VCaP (cell line): ENCODE measurements around the gene CLDN7.
A peak's percentile ranks its signal among the peaks of the same experiment; 100 is the strongest.

Experiments used
- H3K27ac ChIP-seq: fragments of 450-650 bp; 2 replicates; pipeline ENCODE4 v1.5.1; 2017
- TF ChIP-seq, protein P1 (sequence below): fragments of 450-650 bp; conservative IDR thresholded peaks from 2 replicates; pipeline ENCODE4 v1.5.1; 2017; ENCODE audit warnings: mild to moderate bottlenecking, moderate library complexity

The CLDN7 gene

DNA sequence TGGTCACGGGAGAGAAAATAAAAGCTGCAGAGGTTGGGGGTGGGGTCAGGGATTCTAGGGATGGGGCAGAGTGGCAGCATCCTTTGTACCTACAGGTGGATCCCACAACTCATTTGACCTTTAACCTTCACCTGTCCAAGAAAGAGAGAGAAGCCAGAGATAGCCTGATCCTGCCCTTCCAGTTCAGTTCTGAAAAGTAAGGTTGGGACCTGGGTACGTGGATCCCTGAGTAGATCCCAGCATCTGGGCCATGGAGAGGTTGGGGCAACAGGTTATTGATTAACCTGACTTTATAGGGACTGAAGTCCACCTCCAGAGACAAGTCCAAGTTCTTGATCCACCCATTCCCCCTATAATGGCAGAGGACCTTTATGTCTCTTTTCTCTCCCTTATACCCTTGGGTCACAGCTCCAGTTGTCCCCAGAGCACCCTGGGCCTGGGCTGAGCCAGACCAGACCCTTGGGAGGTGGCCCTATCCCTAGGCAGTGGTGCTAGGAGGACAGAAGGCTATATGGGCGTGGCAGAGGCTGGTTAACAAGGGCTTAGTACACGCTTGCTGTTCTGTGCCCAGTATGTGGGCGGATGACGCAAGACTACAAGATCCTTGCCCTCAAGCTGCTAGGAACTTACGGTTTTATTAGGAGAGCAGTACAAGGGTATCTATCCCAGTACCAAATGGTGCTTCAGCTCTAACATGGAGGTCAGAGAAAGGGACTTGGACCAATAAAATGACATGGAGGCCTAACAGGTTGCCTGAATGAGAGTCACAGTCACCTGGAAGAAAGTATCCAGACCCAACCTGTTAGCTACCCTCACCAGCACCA lies 3.3 kb downstream of the CLDN7 start:
- H3K27ac ChIP-seq = peak overlapping the region; percentile 21; the same call in 1 of the 2 replicates
- TF ChIP-seq, protein P1, sequence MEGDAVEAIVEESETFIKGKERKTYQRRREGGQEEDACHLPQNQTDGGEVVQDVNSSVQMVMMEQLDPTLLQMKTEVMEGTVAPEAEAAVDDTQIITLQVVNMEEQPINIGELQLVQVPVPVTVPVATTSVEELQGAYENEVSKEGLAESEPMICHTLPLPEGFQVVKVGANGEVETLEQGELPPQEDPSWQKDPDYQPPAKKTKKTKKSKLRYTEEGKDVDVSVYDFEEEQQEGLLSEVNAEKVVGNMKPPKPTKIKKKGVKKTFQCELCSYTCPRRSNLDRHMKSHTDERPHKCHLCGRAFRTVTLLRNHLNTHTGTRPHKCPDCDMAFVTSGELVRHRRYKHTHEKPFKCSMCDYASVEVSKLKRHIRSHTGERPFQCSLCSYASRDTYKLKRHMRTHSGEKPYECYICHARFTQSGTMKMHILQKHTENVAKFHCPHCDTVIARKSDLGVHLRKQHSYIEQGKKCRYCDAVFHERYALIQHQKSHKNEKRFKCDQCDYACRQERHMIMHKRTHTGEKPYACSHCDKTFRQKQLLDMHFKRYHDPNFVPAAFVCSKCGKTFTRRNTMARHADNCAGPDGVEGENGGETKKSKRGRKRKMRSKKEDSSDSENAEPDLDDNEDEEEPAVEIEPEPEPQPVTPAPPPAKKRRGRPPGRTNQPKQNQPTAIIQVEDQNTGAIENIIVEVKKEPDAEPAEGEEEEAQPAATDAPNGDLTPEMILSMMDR = no peak

DNA sequence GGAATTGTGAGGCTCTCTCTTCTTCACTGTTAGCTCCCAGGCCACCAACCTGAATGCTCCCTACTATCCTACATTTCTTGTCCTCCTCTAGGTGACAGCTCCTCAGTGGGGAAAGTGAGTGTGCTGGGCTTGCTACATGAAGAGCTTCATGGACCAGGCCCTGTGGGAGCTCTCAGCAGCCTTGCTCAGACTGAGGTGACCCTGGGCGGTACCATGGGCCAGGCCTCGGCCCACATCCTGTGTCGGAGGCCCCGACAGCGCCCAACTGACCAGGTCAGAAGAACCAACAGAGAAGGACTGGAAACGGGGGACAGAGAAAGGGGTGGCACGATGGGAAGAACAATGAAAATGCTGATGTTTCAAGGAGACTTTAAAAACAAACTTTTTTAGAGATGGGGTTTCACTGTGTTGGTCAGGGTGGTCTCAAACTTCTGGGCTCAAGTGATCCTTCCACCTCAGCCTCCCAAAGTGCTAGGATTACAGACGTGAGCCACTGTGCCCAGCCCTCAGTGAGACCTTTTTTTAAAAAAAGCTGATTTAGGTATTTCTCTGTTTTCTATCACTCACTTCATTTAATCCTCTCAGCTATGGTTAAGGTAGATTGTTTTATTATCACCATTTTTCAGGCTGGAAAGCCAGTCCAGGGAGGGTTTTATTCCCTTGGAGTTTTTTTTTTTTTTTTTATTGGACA lies 5.4 kb downstream of the CLDN7 start:
- TF ChIP-seq, protein P1 = no peak

DNA sequence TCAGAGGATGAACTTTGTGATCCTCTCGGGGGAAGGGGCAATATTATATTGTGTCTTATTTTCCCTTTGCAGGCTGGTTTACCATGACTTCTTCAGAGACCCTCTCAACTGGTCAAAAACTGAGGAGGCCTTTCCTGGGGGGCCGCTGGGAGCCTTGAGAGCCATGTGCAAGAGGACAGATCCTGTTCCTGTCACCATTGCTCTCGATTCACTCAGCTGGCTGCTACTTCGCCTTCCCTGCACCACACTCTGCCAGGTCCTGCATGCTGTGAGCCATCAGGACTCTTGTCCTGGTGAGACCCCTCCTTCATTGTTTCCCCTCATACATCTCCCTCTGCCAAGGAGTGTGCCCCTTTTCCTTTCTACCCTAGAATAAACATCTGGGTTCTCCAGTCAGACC lies 7.8 kb downstream of the CLDN7 start:
- H3K27ac ChIP-seq = peak overlapping the region; percentile 91
- TF ChIP-seq, protein P1 = no peak

More for the DNA sequence above, 5.4 kb downstream of the CLDN7 start:
- H3K27ac ChIP-seq = no peak overlapping the region

DNA sequence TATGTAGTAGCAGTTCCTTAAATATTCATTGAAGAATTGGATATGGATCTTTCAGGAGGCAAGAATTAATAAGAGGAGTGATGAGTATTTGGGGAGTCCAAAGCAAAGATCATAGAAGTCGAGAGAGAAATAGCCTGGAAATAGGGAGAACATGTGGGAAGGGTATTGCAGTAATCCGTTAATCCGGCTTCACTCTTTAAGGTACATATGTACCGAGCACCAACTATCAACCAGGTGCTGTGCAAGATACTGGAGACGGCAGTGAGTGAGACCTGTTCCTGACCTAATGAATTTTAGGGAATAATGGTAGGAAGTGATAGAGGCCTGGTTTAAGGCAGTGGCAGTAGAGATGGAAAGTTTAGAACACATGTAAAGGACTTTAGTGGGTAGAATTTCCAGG lies 9.2 kb downstream of the CLDN7 start:
- TF ChIP-seq, protein P1 = no peak
- H3K27ac ChIP-seq = peak overlapping the region; percentile 91

DNA sequence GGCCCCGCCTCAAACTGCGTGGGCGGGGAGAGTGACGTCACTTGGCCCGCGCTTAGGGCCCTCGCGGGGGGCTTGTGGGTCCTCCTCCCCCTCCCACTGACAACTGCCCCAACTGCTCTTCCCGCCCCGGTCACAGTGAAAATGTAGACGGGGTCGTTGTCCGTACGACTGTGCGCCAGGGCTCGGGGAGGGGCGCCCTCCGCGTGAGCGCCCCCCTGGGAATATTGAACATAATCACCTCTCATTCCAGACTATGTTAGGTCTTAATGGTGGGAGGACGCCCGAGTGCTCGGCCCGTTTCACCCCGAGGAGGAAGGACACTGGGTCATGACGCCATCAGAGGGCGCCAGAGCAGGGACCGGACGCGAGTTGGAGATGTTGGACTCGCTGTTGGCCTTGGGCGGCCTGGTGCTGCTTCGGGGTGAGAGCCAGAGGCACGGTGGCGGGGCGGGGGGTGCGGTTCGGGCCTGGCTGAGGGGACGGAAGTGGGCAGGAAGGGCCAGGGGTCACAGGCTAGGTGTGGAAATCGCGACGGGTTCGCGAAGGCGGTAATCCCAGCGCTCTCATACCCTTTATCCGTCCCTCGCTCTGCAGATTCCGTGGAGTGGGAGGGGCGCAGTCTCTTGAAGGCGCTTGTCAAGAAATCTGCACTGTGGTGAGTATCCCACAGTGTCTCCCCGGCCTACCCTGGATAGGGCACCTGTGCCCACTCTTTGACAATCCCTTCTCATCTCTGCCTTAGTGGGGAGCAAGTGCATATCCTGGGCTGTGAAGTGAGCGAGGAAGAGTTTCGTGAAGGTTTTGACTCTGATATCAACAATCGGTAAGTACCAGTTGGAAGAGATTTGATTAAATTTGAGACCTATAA lies 9.9 kb downstream of the CLDN7 start, which contains the start of gene ELP5:
Gene ELP5 (plus strand): TSS at position 40 of the 868 bp plus-strand sequence. CDS start 336 bp downstream, at position 376.
- peak within 1 kb of the TSS; percentile 91 for H3K27ac ChIP-seq
- TF ChIP-seq, protein P1 = 0 out of 2 replicates have a peak, but pooled peaks have one; percentile 18

DNA sequence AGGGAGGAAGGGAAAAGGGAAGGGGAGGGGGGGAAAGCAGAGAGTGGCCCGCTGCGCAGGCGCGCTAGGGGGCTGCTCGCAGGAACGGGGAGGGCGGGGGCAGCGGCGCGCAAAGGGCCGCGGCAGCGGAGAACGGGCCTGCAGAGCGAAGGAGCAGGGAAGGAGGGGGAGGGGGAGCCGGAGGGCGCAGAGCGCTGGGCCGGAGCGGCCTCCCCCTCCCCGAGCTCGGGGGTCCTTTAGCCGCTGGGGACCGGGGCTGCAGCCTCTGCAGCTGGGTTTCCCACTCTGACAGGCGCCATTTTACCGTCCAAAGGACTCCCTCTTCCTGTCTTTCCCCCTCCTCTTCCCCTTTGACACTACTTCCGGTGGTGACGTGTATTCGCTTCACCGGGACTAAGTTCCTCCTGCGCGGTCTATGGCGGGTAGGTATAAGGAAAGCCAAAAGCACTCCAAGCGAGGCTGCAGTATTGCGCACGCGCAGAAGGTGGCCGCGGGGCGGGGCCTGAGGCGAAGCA lies 10.6 kb downstream of the CLDN7 start, which contains the start of gene CTDNEP1:
Gene CTDNEP1 (minus strand): TSS at position 74 of the 515 bp plus-strand sequence. CDS start 438 bp downstream, outside the sequence.
- TF ChIP-seq, protein P1 = no peak
- H3K27ac ChIP-seq = peak within 1 kb of the TSS; percentile 91
